ENCODE data around the gene KMO.

Gene KMO
- 38.8 to 250 (median 81.7) reads per million in 17 experiments for total RNA-seq

DNA sequence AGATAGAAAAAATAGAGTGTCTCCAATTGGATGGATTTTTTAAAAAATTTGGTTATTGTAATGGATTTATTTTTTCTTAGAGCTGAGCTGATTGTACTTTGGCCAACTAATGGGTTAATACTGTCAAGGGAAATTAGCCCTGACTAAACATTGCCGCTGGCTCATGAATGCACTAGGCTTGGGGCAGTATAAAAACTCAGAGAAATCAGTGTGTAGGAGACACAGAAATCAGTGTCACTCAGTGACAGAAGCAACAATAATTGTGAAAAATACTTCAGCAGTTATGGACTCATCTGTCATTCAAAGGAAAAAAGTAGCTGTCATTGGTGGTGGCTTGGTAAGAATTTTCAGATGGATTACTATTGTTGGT, at the start of gene KMO:
TSS of gene KMO (plus strand) at position 217 of the 370 bp plus-strand sequence. CDS start at position 284, 67 bp downstream.
- peak; percentile 61 to 80 (median 70) for DNase-seq

DNA sequence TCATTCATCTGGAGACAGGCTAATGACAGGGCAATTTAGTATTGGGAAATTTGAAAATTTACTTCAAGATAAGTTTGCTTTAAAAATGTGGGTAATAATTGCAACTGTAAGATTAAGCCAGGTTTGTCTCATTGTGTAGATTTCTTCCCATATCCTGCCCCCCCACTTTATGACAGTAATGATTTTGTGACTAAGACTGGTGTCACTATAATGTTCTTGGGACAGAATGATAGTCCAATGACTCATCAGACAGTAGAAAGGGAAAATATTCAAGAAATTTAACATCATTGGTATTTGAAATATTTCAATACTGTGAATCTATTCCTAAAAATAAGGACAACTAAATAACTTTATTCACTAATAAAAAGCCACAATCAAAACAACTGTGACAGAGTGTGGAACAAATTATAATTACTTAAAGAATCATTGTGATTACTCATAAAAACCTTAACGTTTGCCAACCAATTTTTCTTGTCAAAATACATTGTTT, 49.4 kb upstream of the KMO start:
- peak in 2 of 4 experiments; percentile 5 to 7 for DNase-seq

DNA sequence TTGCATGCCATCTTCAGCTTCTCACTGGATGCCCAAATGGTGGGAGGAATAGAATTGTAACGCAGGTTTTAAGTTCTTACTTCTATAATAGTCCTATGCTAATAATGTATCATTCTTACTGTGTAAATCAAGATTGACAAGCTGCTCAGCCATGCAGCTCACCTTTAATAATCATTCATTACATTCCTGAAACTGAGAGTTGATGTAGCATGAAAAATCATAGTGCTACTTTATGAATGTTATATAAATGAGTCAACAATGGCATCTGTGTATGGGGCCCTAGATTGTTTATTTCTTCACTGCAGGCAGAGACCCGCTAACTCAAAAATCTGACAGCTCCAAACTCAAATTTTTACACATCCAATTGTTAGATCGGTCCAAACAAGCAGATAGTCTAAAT, 47.0 kb upstream of the KMO start:
- DNase-seq = no peak

DNA sequence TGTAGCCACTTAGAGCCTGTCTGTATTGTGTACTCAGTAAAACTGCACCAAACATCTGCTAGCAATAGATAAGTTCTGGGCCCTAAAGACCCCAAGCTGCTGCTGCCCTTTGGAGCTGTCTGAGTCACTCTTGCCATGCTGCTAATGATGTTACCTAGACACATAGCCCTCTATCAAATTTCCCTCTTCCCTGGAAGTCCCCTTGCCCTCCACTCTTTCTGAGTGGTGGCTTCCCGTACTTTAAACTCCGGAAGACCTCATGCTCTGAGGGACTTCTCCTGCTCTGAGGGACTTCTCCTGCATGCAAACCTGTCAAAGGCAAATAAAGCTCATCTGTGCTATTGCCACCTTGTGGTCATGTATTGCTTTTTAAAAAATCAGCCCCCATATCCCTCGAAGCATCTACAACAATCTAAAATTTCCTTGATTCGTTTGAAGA, 46.6 kb upstream of the KMO start:
- peak in 1 of 4 experiments; percentile 6 for DNase-seq

DNA sequence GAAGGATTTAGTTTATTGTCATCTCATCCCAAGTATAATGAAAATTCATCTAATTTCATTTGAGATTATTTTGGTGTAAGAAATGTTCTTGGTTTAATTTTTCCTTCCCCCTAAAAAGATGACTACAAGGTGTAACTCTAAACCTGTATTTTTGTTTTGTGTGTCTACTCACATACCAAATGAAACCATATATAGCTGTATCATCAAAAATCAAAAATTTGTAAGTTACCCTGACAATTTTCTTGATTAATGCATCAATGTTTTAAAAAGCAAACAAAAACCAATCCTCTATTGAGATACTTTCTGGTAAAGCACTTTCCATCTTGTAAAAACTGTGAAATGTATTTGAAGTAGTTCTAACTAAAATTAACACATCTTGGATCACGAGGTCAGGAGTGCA, 43.4 kb upstream of the KMO start:
- no peak for DNase-seq

DNA sequence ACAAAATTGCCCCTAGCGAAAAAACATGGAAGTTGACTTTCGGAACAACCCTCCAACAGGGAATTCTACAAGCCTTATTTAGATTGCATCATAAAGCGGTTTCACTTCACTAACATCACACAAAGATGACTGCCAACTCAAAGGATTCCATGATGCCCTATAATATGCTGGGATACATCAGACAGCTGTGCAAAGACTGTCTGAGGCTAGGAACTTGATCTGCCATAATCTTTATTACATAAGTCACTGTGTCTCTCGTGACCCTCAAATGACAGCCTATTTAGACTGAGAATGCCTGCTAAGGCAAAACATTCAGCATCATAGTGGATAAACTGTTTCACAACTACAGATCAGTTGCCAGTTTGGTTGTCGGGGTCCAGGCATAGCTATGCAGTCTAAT, 36.4 kb upstream of the KMO start:
- no peak for DNase-seq

DNA sequence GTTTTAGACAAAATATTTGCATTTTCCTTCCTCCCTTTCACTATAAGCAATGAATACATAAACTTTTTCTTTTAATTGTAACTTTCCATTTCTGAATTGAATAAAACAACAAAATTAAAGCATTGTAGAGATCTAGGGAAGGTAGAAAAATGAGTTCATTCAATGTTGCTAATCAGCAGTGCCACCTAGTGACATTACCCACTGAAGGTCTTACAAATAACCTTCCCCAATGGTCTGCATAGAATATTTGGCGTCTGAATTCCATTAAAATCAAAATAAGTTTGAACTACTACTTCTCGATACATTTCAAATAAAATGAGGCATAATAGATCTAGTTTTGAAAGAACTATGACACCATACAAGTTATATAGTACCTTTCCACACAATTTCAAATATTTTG, 32.3 kb upstream of the KMO start:
- peak in 1 of 4 experiments; percentile 19 for DNase-seq

DNA sequence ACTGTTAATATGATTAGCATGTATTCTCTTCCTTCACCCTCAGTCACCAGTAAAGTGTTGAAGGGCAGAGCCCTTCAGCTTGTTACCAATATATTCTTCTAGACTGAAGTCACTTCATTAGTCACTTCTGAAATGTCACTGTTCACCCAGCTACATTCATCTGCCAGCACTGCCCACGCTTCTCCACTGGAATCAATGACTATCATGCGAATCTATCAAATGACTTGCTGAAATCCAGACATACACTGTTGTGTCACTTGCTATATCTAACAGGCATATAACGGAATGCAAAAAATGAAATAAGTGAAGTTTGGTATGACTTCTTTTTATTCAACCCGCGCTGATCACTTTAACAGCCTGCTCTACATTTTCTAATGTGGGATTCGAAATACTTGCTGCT, 28.7 kb upstream of the KMO start:
- peak in 3 of 4 experiments; percentile 8 to 41 (median 29) for DNase-seq

DNA sequence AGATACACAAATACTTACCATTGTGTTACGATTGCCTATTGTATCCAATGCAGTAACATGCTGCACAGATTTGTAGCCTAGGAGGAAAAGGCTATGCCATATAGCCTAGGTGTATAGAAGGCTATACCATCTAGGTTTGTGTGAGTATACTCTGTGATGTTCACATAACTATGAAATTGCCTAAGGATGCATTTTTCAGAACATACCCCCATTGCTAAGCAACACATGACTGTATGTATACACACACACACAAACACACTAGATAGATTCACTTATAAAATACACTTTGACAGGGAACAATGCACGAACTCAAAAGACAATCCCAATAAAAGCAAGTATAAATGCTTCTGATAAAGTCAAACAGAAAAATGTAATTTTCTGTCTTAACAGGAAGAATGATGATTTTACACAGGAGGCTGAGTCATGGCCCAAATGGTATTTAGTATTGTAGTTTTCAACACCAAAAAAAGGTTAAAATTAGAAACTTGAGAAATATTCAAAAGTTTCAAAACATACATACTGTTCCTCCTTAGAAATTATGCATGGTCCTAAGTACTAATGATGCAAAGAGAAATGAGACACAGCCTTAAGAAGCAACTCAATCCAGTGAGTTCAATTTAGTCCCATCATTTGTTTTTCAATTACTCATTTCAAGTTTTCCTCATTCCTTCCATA, 24.9 kb upstream of the KMO start:
- peak; percentile 14 to 75 (median 47) for DNase-seq

DNA sequence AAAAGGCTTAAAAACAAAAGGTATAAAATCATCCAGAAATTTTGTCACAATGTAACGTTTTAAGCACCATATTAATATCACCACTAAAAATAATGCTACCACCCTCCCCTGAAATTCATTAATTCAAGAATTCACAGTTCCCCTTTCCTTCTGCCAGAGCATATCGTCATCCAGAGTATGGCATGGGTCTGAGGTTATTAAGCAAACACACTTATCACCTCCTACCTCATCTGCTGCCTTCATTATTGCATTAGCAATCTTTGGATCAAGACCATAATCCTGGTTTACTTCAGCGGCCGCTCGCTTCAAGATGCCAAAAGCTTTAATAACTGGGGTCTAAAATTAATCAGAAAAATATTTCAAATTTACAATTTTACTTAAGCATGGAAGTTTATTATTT, 18.8 kb upstream of the KMO start:
- DNase-seq = peak in 3 of 4 experiments; percentile 4 to 31 (median 22)

DNA sequence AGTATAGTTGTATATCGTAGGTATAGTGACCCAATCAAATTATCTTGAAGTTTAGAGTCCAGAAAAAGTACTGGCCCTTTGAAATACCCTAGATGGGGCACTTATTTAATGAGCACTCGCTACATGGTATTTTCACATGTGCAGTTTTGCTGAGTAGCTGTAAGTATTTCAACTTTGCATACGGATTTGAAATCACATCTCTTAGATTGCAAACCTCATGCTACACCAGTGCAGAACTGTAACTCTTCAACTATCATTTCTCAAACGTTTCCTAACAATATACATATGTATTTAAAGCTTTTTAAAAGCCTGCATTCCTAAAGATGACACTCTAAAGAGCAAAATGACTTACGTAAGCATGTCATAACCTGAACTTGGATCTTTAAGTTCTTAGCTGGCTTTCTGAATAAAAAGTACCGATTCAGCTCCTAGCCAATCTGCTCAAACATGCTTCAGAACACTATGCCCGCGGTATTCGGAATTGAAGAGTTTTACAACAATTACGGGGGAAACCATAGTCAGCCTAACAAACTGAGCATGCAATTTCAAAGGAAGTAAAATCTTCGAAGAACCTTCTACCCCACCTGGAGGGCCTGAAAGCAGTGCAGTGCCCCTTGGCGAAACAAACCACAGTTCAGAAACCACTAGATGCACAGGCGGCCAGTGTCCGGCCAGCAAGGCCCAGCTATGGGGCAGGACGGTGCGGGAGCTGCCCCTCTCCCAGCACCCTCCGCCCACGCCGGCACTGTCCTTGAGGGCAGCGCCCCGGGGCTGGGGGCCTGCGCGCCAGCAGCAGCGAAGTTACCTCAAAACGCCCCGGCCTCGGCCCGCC, 13.5 kb upstream of the KMO start:
- DNase-seq = peak; percentile 43 to 77 (median 64)

DNA sequence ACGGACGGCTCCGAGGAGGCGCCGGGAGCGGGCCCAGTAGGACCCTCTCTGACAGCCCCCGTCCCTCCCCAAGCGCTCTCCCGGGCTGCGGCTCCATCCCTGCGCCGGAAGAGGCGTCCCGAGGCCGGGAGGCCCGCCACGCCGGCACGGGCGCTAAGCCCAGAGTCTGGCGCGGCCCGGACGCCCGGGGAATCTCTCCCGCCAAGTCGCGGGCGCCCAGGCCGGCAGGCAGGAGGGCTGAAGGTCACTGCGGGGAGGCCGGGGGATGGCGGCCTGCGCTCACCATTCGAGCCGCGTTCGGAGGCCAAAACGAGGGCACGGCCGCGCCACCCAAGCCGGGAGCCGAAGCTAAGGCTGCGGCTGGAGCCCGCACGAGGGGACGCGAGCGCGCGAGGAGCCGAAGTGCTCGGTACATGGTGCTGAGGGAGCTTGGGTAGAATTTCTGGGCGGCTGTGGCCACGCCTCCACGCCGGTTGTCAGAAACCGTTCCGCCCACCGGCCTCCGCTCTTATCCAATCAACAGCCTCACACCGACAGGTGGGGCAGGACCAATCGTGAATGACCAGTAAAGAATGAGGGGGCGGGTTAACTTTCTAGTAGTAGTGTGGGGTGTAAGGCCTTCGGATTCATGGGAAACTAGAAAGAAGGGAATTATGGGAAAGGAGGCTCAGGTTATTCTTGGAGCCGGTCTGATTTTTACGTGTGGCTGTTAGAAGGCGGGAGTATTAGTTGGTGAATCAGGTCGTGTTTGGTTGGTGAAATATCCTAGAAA, 12.7 kb upstream of the KMO start, which contains the start of gene FH:
TSS of gene FH (minus strand) at position 448 of the 772 bp plus-strand sequence. CDS start at position 415, 33 bp downstream.
- DNase-seq = peak; percentile 97 to 99 (median 98)

DNA sequence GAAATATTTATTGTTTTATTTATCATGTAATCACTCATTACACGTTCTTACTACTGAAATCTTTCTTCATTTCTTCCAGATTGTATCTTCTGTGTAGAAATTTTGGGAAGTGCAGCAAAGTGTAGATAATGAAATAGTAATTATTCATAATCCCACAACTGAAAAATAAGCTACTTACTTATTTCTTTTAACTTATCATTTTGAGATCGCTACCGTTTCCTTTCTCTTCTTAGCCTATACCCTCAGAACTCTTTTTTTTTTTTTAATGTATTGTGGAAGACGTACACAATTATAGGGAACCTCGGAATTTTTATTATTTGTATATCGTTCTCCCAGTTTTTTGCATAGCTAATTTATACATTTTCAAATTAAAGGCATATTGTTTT, 12.1 kb upstream of the KMO start:
- no peak for DNase-seq

DNA sequence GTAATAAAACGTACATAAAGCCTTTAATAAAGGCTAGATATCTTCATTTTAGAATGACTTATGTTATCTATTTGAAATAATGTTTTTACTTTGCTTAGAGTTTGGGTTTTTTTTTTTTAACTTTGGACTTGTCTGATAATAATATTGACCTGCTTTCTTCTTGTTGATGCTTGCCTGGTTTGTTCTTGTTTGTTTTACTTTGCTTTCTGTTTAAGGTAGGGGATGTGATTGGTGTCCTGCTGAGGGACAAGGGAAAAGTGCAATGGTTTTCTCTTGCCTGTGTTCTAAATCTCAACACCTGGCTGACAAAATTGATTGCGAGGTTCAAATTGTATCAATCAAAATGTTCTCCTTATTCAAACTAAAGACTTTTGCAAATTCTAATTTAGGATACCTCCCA, 10.5 kb upstream of the KMO start:
- DNase-seq = no peak

DNA sequence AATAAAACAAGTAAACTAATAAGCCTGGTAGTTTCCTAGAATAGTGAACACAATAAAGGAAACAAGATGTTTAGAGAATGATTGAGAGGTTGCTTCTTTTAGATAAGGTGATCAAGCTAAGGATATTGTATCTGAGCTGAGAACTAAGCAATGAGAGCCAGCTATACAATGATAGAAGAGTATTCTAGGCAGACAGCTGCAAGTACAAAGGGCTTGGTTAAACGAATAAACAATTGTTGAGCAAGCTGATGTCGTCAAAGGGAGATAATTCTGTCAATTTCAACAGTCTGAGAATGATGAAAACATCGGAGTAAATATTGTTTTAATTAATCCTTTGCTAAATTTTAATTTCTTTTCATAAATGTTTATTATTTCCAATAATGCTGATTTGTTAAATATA, 7.2 kb upstream of the KMO start:
- DNase-seq = no peak

DNA sequence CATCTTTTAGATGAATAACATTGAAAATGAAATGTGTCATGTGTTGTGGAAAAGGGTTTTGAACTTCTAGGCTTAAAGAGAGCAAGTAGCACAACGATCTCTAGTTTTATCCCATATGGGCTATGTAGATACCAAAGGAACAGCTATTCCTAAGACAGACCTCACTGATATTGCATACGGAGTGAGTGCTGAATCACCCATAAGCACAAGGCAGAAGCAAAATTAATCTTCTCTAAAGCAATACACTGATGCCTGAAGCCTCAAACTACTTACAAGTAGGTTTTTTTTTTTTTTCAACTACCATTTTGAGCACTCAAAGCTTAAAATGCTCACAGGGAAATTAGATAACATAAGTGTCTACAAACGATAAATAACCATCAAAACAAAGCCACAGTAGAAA, 5.0 kb upstream of the KMO start:
- no peak for DNase-seq

DNA sequence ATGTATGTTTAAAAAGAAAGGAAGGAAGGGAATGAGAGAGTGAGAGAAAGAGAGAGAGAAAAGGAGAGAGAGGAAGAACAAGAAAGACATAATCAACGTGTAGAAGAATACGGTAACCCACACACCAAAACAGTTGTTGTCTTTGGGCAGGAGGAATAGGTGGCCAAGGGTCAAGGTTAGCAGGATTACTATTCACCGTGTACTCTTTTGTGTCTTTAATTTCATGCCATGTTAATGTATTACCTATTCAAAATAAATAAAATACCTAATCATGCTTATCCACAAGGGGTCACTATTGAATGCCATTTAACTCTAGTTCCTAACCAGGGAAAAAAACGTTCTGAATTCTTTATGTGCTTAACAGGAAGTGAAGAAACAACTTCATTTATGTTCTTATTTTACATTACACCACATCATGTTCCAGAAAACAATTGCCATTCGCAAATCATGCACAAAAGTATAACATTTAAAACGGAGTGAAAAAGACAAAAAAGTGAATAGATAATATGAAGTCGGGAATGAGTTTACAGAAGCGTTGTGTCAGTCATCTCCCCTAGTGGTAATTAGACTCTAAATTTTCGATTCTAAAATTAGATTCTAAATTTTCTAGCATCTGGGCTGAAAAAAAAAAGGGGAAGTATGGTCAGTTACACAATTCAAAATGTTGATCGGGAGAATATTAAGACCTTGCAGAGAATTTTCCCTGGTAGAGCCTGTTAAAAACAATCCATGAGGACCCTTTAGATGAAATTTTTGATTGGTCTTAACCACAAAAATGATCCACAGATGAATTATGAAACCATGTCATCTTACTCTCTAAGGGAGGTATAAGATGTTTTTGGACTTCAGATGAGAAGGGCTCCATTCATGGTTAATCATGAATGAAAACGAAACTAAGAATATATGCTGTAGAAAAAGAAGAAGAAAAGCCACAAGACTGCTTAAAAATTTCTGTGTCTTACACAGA, 700 bp upstream of the KMO start:
- peak; percentile 35 to 94 (median 72) for DNase-seq

DNA sequence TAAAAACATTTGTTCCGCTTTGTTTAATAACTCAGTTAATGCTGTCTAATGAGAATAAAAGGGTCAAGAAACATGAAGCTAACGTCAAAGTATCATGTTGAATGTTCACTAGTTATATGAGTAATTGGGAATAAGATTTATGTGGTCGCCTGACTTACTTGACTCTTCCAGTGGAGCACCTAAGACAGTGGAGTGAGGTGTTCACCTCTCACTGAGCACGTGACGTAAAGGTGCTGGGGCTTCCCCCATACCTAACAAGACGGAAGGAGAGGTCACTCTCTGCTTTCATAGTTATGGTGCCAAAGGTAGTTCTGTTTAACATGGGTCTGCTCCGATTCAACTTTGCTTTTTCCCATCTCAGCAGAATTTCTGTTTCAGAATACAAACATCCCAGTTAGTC, 686 bp downstream of the KMO start:
- DNase-seq = peak; percentile 18 to 37 (median 30)

DNA sequence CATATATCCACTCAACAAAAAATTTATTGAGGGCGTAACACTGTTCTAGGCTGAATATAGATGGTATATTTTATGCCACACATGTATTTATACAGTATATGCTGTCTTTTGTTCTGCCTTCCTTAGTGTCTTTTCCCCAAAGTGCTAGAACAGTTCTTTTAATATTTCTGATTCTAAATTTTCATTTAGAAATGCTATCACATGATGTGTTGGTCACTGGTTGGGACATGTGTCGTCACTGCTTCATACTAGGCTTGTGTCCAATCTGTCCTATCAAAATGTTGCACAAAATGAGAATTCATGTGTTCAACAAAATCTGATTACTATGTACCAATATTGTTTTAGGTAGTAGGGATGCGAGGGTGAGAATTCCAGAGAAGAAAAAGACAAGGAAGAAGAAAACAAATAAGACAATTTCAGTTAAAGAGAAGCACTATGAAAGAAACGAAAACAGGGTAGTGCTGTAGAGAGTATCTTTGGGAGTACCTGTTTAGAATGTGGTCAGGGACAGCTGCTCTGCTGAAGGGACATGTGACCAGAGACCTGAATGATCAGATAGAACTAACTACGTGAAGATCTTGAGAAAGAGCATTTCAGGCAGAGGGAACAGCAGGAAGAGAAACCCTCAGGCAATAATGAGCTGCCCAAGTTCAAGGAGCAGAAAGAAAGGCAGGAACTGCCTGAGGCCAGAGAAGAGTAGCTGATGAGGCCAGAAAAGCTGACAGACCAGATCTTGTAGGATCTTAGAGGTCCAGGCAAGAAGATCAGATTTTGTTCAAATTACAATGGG, 1.3 kb downstream of the KMO start:
- DNase-seq = peak; percentile 60 to 80 (median 70)

DNA sequence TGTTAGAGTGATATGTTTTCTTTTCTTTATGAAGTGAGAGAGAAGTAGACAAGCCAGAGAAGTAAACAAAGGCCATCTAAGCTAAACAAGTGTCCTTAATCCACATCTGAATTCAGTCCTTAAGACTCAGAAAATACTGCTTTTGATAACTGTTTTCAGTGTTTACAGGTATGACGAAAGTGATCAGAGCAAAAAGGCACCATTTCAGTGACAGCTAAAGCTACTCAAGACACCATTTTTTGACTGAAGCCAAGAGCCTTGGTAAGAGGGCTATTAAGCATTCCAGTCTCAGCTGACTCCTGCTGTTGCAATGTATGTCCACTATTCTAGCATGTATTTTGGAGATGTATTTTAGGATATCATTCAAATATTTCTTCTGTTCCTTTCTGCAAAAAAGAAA, 4.1 kb downstream of the KMO start:
- no peak for DNase-seq

DNA sequence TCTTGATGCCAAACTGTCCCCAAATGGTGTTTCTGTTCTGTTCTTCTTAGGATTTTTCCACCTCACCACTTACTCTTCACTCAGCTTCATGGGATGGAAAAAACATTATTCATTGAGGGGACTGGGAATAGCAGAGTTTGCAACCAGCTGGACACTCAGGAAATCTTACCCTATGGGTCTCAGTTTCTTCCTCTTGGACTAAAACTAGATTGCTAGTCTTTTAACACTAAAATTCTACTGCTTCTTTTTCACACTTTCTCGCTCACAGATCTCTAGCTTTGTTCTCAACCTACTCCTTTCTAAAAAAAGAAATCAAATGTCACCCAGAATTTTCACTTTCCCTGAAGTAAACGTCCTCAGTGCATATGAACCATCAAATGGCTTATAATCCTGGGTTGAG, 4.8 kb downstream of the KMO start:
- DNase-seq = no peak

Data from suppressor macrophage (primary cell).